H1 (cell line): ENCODE results near the gene DUOX1. TPM values are rescaled to one million over a fixed set of nuclear protein-coding genes. Genes with fewer than 3 reads are reported as not detected.

ENCODE experiments used
- KDM4A ChIP-seq: IDR thresholded peaks from one replicate; pipeline ENCODE4 v1.7.1; 2012; ENCODE audit warnings: low read depth, mild to moderate bottlenecking, moderate library complexity, low read length, inconsistent platforms; ENCODE audit not compliant: severe bottlenecking
- RAD21 ChIP-seq, 2 experiments: IDR thresholded peaks in 1 of 2; conservative IDR thresholded peaks in 1 of 2; 2 replicates each; pipeline ENCODE4 v1.6.1; 2011; ENCODE audit warnings: low read depth in 2 of 2, low read length in 2 of 2, improper control_type of control experiment in 1 of 2, inconsistent platforms in 1 of 2, mild to moderate bottlenecking in 1 of 2, moderate library complexity in 1 of 2
- polyA plus RNA-seq, 7 experiments: library from polyadenylated mRNA; depleted of rRNA in 3 of 7; stranded (reverse) in 5 of 7; unstranded in 2 of 7; fragments of >200 nt in 5 of 7; fragments of 200-250 nt in 2 of 7; gene quantifications; 1 replicate in 5 of 7; 2 replicates in 1 of 7; 4 replicates in 1 of 7; pipeline versions ENCODE4 v1.2.1 to v1.2.3, GENCODE V29; 2011 to 2013; ENCODE audit warnings: missing spikeins in 2 of 7, mixed read lengths in 2 of 7
- total RNA-seq: library from RNA; stranded (reverse); fragmentation: NEBNext Ultra II Directional; extraction: Animal tissue kit (Norgen Biotek cat#: 25700); gene quantifications from 2 replicates; pipeline ENCODE4 v1.2.1, GENCODE V29; 2021
- TF ChIP-seq, protein P1 (sequence below), 3 experiments: IDR thresholded peaks; 1 replicate in 2 of 3; 2 replicates in 1 of 3; pipeline versions ENCODE4 v1.5.1 to v1.6.1; 2011; ENCODE audit warnings: low read length in 3 of 3, mild to moderate bottlenecking in 3 of 3, inconsistent platforms in 2 of 3, low read depth in 1 of 3, moderate library complexity in 1 of 3; ENCODE audit not compliant: insufficient read depth in 1 of 3; ENCODE audit errors: control extremely low read depth in 1 of 3

DUOX1 gene
- total and polyA plus RNA-seq, 2 of the 8 experiments (the other 6 are each of a cell fraction or from before 2014, with no cell fraction given) = 0.84 to 1.4 TPM

DNA sequence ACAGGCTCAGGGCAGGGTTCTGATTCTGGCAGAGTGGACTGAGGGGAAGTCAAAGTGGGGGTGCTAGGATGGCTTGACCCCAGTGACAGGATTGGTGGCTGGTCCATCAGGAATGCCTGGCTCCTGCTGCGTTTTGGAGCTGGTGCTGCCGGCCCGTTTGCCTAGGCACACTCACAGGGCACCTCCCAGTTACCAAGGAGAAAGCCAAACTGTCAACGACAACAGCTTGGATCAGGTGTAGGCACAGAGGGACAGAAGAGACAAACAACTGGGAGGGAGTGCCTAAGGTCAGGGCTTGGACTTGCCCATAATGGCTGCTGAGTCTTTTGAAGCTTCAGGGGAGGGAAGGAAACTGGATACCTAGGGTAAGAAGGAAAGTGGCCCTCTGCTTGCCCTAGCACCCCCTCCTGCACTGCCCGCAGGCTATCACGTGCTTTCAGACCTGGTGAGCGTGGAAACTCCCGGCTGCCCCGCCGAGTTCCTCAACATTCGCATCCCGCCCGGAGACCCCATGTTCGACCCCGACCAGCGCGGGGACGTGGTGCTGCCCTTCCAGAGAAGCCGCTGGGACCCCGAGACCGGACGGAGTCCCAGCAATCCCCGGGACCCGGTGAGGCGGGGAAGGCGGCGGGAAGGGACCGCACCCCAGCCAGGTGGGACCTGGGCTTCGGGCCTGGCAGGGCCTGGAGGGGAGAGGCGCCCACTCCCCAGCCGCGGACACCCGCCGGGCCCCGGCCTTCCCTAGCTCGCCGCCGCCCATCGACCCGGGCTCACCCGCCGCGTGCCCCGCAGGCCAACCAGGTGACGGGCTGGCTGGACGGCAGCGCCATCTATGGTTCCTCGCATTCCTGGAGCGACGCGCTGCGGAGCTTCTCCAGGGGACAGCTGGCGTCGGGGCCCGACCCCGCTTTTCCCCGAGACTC, 5.1 kb downstream of the DUOX1 start (continued):
- TF ChIP-seq, protein P1, sequence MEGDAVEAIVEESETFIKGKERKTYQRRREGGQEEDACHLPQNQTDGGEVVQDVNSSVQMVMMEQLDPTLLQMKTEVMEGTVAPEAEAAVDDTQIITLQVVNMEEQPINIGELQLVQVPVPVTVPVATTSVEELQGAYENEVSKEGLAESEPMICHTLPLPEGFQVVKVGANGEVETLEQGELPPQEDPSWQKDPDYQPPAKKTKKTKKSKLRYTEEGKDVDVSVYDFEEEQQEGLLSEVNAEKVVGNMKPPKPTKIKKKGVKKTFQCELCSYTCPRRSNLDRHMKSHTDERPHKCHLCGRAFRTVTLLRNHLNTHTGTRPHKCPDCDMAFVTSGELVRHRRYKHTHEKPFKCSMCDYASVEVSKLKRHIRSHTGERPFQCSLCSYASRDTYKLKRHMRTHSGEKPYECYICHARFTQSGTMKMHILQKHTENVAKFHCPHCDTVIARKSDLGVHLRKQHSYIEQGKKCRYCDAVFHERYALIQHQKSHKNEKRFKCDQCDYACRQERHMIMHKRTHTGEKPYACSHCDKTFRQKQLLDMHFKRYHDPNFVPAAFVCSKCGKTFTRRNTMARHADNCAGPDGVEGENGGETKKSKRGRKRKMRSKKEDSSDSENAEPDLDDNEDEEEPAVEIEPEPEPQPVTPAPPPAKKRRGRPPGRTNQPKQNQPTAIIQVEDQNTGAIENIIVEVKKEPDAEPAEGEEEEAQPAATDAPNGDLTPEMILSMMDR (IDR thresholded peaks at IDR 0.05; ENCODE audit: control extremely low read depth in 1 of 3, insufficient read depth in 1 of 3, low read depth in 1 of 3, low read length in 3 of 3) = peak; percentile 4 to 25 (median 18); a peak in 3 of 4 replicates
- TF ChIP-seq RAD21 (IDR thresholded peaks at IDR 0.05 in 1 of 2, conservative IDR thresholded peaks at IDR 0.05 in 1 of 2; ENCODE audit: low read depth in 2 of 2, low read length in 2 of 2) (peak in 1 of 2 experiments; percentile 24; a peak in 1 of 4 replicates), KDM4A (peak; percentile 88)
